Activated CD8-positive, alpha-beta memory T cell treated with anti-CD3 and anti-CD28 coated beads, Interleukin-2, amount 50 U/mL, for 24 hours (primary cell): ENCODE results near the gene CYP4V2.

Source experiments
- DNase-seq: peaks from one replicate; pipeline ENCODE4 v3.0.0-alpha.2; 2020; ENCODE audit errors: extremely low read depth

Gene CYP4V2

DNA sequence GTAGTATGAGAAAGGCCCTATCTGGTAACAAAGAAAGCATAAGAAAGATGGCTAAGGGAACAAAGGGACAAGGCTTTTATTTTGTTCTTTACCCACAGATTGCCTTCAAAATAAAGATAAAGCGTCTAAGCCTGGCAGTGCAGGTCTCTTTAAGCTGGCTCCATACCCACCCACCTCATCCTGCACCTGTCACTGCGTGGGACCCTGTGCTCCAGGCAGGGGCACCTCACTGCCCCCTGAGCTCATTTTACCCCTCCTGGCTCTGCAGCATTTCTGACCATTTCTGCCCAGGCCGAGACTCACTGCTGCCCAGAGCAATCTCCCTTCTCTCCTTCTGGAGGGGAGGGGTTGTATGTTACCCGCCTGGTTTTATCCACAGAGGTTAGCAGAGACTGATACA, 1.7 kb upstream of the CYP4V2 start:
- no peak for DNase-seq

DNA sequence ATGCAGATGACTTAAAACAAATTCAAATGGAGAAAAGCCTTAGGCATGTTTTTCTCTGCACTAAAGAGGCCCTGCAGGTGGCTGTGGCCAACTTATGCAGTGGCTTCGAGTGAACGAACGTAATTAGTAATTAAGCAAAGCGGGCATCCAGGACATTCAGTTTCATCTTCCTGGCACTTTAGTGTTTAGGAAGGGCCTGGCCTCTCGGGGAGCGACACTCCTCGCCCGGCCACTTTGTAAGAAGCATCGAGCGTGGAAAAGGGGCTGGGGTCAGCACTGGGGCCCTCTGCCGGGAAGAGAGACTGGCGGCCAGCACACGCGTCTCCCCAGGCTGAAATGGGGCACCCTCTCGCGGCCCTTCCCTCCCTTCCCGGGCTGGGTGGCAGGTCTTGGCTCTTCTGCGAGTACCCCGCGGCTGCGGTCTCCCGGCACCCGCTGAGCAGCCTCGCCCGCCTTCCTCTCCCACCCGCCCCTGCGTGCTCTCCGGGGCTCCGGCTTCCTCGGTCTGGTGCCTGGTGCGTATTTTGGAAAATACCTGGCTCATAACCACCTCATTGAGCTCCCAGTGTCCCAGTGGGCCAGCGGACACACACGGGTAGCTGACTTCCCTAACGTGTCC, 677 bp upstream of the CYP4V2 start:
- DNase-seq = no peak

DNA sequence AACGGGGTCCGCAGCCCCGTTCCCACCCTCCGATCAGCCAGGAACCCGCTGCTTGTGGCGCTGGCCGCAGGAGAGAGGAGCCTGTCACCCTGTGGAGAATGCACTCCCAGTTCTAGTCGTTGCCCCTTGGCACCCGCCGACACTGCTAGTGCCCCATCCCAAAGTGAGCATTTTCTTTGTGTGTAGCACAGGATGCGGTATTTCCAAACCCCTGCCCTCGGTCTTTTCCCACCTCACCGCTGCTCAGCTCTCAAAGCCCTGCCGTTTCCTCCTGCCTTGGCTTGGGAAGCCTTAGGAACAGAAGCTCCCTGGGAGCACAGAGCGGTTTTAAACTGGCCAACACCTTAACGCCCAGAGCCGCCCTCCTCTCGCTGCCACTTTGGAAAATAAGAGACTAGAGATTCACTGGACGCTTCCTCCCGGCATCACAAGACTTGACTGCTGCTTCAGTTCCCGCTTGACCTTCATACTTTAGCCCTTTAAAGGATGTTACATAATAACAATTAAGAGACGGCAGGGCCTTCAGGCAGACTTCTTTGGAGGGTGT, 772 bp downstream of the CYP4V2 start:
- DNase-seq = no peak

DNA sequence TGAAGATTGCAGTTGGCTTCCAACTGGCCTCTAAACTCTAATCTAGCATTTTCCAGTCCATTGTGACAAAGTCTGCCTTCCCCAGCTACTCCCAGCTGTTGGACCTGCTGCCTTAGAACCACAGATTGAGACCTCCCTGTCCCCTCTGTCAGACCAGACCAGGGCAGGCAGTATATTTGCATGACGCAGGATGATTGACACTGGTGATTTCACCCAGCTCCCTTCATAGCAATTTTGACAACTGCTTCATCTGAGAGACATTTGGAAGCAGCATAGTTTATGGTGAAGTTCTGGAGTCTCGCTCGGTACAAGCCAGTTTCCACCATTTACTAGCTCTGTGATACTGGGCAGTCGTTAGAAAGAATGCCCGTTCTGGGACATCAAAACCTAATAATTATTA, 2.5 kb downstream of the CYP4V2 start:
- DNase-seq = no peak

DNA sequence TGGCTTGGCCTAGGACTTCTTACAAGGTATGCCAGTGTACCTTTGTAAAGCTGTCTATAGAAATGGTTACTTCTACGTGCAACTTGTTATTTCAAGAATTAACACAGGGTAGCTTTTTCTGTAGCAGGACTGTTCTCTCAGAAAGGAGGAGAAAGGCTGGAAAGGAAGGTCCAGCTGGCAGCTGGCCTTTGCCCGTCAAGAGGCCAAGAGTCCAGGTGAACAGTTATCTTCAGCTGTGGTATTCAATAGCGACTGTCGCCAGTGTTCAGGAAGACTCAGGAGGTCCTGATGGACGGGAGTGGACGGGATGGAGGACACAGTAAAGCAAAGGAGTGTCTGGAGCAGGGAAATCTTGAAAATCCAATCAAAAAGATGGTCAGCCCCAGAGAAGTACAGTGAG, 4.7 kb downstream of the CYP4V2 start:
- DNase-seq = no peak

DNA sequence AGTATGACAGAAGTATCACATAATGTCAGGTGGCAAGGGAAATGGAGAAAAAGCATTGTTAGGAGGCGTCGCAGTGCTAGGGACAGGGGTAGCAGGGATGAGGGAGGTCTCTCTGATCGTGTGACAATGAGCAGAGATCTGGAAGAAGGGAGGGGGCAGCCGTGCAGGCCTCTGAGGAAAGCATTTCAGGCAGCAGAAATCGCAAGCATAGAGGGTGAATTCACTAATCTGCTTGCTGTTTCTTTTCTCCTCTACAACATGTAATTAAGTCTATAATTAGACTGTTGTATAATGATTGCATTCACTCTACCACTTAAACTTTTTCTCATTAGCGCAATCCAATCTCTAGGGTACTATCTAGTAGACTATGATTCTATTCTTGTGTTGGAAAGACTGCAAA, 9.1 kb downstream of the CYP4V2 start:
- DNase-seq = no peak

DNA sequence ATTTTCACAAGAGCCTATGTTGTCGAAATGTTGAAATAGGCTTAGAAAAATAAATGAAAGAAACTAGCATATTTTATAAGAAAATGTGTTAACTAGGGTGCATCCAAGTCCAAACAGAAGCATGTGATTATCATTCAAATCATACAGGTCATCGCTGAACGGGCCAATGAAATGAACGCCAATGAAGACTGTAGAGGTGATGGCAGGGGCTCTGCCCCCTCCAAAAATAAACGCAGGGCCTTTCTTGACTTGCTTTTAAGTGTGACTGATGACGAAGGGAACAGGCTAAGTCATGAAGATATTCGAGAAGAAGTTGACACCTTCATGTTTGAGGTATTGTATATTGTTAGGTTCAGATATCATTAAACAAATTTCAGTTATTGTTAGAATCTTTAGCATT, 9.6 kb downstream of the CYP4V2 start:
- DNase-seq = no peak

DNA sequence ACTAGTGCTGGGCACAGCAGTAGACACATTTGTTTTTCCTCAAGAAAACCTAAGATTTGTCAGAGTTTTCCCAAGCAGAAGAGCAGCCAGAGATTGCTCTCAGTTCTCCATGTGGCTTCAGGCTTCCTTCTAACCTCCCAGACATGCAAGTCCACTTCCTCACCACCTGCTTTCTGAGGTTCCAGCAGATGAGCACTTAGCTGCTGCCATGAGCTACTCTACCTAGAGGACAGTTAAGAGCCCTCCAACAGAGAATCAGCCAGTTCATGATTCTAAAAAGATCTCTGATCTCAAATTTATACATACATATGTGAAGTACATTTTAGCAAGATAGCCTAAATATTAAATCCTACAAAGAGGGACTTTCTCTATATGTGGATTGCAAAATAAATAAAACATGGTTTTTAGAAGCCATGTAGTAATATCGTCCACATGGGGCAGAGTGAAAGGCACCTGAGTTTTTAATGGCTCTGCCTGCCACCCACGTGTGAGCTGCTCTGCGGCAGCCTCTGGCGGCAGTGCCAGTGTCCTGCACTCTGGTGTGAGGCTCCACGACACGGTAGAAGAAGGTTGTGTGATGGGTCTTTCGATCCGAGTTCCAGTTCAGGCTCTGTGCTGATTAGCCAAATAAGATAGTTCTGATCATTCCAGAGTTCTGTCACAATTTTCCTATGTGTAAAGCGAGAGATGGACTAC, 10.3 kb downstream of the CYP4V2 start:
- DNase-seq = no peak

DNA sequence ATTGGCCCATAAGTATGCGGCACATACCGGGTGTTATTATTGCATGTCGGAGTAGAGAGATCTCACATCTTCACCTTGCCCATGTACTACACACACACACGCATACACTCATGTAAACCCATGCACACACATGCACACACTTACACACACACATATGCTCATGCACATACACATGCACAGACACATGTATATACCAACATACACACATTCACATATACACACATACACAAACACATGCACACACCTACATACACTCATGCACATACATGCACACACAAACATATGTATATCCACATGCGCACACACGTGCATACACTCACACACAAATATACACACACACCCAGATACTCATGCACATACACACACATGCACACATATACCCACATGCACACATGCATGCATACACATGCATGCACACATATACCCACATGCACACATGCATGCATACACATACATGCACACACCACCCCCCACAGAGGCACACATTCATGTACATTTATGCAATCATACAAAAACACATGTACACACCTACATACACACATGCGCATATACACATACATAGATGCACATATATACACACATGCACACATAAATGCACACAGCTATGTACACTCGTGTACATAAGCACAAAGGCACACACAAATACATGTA, 11.2 kb downstream of the CYP4V2 start:
- DNase-seq = no peak

DNA sequence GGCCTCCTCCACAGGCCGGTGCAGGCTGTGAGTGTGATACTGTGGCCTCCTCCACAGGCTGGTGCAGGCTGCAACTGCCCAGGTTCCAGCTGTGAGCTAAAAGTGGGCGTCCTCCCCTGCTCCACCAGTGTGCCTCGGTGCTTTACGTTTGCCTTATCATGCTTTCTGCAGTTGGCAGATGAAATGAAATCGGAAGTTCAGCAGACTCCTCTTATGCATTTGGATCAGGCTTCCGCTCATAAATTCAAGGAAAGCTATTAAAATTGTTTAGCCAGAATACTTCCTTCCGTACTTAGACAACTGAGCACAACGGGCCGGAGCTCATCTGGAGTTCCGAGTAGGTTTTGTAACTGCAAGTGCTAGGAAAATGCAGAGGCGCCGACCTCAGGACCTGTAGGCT, 12.0 kb downstream of the CYP4V2 start:
- no peak for DNase-seq

DNA sequence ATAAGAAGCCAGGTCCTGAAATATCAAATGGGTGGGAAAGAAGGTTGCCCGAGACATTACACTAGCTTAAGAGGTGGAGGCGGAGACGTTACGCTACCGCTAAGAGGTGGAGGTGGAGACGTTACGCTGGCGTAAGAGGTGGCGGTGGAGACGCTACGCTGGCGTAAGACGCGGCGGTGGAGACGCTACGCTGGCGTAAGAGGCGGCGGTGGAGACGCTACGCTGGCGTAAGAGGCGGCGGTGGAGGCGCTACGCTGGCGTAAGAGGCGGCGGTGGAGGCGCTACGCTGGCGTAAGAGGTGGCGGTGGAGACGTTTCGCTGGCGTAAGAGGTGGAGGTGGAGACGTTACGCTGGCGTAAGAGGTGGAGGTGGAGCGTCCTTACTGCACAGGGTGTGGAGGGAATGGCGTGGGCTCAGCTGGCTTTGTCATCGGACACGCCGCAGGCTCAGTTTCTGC, 12.8 kb downstream of the CYP4V2 start:
- DNase-seq = no peak

DNA sequence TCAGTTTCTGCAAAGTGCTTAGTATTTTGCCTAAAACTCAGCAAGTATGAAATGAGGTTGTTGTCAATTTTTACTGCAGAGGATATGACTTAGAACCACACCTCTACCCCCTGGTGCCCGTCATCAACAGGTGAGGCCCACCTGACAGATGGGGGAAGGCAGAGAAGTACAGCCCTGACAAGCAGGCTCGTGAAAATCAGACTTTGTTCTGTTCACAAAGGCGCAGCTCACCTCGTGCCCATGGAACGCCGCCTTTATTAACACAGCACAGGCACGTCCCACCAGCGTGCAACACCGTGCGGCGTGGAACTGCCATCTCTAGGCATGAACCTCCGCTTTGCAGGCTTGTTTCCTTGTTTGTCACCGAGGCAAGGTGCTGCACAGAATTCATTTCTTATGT, 13.3 kb downstream of the CYP4V2 start:
- DNase-seq = no peak

DNA sequence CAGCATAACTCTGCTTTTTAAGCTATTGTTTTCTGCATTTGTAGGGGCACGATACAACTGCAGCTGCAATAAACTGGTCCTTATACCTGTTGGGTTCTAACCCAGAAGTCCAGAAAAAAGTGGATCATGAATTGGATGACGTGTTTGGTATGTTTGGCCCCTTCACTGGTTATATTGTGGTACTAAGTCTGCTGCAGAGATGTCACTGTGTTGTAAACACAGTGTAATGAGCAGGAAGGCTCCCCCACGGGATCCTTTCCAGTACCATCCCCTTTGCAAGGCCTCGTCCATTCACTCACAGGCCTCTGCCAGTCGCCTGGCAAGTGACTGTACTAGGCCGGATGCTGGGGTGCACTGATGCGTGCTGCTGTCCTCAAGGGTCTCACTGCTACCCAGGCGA, 13.8 kb downstream of the CYP4V2 start:
- no peak for DNase-seq

DNA sequence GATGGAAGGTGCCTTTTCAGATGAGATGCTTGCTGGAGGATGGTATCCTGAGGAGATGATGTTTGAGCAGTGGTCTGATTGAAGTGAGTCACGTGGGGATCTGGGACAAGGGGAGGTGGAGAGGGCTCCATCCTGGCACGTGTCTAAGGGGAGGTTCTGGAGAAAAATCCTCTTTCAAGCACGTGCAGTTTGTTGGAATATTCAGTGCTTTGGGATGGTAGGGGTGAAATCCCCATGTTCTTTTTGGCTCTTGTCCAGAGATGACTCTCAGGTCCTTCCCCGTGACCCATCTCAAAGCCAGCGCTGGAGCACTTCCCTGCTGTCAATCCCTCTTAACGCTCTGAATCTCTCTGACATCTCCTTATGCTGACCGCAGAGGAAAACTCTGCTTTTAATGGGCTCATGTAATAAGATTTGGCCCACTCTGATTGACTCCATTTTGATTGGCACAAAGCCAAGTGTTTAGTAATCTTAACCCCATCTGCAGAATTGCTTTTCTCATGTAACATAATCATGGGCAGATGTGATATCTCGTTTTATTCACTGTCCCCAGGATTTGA, 25.2 kb downstream of the CYP4V2 start:
- no peak for DNase-seq

DNA sequence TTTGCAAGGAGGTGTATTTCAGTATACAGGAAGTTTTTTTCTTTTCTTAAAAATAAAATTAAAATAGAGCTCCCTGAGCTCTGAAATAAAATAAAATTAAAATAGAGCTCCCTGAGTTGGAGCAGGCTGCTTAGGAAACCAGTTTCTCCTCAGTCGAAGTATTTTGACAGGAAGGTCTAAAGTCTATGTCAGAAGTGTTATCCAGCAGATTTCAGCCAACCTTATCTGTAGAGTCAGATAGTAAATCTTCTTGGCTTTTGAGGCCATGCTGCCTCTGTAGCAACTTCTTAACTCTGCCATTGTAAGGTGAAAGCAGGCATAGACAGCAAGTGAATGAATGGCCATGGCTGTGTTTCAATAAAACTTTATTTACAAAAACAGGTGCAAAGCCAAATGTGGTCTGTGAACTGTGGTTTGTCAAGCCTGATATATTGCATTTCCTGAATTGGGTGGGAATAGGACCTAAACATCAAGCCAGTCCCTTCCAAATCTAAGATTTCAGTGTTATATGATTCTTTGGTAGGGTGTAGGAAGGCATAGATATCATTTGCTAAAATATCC, 26.4 kb downstream of the CYP4V2 start:
- DNase-seq = no peak

DNA sequence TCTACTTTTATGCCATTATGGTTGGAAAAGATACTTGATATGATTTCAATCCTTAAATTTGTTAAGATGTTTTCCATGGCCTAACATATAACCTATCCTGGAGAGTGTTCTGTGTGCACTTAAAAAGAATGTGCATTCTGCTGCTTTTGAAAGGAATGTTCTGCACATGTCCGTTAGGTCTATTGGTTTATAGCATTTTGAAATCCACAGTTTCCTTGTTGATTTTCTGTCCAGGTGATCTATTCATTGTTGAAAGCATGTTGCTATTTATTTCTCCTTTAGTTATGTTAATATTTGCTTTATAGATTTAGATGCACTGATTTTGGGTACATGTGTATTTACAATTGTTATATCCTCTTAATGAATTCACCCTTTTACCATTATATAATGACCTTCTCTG, 30.3 kb downstream of the CYP4V2 start:
- no peak for DNase-seq

DNA sequence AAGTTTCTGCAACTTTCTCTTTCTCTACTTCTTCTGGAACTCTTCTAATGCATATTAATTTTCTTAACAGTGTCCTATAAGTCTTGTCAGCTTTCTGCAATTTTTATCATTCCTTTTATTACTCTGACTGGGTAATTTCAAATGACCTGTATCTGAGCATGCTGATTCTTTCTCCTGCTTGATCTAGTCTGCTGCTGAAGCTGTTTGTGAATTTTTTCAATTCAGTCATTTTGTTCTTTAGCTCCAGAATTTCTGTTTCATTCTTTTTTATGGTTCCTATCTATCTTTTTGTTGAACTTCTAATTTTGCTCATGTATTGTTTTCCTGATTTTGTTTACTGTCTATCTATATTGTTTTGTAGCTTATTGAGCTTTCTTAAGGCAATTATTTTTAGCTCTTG, 34.5 kb downstream of the CYP4V2 start:
- no peak for DNase-seq

DNA sequence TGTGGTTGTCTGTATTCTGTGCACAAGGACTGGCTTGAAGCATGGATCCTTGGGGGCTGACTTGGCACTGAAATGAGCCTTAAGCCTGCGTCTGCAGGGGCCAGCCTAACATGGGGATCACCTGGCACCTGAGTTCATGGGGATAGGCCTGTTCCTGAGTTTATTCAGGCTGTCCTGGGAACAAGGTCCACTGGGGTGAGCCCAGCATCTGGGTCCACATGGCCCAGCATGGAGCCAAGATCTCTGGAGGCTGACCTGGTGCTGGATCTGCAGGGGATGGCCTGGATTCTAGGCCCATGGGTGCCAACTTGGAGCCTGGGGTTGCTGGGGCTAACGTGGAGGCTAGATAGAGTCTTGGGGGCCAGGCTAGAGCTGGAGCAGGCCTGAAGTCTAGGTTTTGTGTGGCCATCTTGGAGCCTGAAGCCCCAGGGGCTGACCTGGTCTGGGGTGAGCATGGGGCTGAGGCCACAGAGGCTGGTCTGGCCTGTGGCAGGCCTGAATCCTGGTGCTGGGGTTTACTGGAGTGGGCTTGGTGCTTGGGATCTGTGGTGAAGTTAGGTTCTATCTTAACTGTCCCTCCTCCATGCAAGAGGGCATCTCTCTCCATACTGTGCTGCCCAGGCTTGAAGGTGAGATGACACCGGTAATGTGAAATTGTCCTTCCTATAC, 35.3 kb downstream of the CYP4V2 start:
- DNase-seq = no peak

DNA sequence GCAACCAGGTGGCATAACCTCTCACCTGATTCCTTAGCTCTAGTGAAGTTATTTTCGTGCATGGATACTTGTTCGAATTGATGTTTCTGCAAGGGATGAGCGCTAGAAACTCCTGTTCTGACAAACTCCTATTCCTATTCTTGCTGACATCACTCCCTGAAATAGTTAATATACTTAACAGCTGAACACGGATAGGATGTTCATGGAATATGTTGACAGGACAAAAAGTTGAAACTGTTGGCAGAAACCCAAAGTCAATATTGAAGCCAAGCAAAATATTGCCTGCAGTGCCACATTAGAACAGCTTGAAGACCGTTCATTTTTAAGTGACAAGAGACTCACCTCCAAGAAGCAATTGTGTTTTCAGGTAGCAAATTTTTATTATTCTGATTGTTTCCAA, 35.9 kb downstream of the CYP4V2 start, which contains the start of gene KLKB1:
KLKB1 (plus strand) TSS at position 287 of the 400 bp plus-strand sequence. CDS start 689 bp downstream, outside the sequence.
- DNase-seq = no peak

DNA sequence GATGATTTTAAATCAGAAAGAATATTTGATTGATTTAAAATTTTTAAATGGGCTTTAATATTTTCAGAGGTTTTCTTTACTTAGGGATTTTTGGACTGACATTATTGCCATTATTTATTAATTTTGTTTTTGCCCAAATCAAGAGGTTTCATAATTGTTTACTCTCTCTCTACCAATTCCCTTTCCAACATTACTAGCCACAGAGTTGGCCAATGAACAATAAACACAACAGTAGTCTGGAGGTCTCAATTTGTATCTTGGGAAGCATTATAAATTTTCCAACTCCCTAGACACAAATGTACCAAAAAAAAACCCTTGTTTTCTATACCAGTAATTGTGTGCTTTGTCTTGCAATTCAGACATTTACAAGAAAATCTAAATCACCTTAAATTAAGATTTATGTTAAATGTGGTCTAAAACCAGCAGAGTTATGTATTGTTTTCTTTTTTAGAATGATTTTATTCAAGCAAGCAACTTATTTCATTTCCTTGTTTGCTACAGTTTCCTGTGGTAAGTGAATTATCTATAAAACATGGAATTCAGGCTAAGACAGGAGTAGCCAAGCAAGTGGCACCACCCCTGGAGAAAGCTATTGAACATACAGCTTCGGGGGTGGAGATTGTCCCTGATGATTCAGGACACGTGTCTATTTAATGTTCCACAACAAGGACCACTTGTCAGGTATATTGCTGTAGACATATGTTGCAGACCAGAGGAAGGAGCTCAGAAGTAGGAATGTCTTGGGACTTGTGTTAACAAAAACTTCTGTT, 36.6 kb downstream of the CYP4V2 start:
- no peak for DNase-seq

DNA sequence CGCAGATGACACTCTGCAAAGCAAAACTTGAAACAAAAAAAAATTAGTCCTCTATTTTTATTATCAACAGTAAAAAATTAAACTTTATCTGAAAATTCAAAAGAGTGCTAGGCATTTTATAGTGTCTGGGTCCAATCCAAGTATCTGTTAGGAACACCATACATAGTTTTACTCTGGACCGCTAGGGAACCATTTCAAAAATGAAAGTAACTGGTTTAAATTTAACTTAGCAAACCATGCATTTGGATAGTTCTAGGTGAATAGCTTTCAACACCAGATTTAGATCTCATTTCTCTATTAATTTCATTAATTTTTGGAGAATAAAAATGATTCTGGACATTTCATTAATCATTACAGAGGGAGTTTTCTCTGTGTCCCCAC, 37.1 kb downstream of the CYP4V2 start:
- DNase-seq = no peak
